GM18909 (cell line): Measurements from ENCODE around the gene LTB4R.
"Not testable (repeated sequence)": the region's sequence is repeated elsewhere in the genome, so short reads cannot be mapped to it uniquely, and the experiment has no call there.

Source experiments
- ATAC-seq: cut with Tn5 transposase; IDR thresholded peaks from one replicate; pipeline ENCODE4 v1.9.1; 2021; ENCODE audit warnings: mild to moderate bottlenecking; ENCODE audit not compliant: unreplicated experiment, poor library complexity

The LTB4R gene

GRCh38 chr14:24338843-24339242 is 27.5 kb downstream of the LTB4R start:
- ATAC-seq: no peak

- ATAC-seq: peak; percentile 93
Observed at GRCh38 chr14:24339284-24340151, 28.2 kb downstream of the LTB4R start, which contains the start of gene RIPK3. Gene RIPK3, minus strand, starts transcription at chr14:24339991. Its CDS starts 165 bp downstream, at chr14:24339826.

GRCh38 chr14:24340606-24341005 is 29.3 kb downstream of the LTB4R start:
- no peak for ATAC-seq

- ATAC-seq: no peak
Observed at GRCh38 chr14:24342889-24343288, 31.6 kb downstream of the LTB4R start.

GRCh38 chr14:24343795-24344660 is 32.7 kb downstream of the LTB4R start:
- no peak for ATAC-seq

- no peak for ATAC-seq
Observed at GRCh38 chr14:24347134-24347533, 35.8 kb downstream of the LTB4R start.

- ATAC-seq: no peak
Observed at GRCh38 chr14:24348186-24348585, 36.9 kb downstream of the LTB4R start.

GRCh38 chr14:24349742-24350141 is 38.4 kb downstream of the LTB4R start:
- ATAC-seq: no peak

- ATAC-seq: no peak
Observed at GRCh38 chr14:24351517-24351916, 40.2 kb downstream of the LTB4R start.

GRCh38 chr14:24353559-24354481 is 42.5 kb downstream of the LTB4R start:
- no peak for ATAC-seq

- not testable (repeated sequence) for ATAC-seq
Observed at GRCh38 chr14:24354482-24354825, 43.2 kb downstream of the LTB4R start.

- no peak for ATAC-seq
Observed at GRCh38 chr14:24355009-24355408, 43.7 kb downstream of the LTB4R start.

- ATAC-seq: no peak
Observed at GRCh38 chr14:24356208-24356607, 44.9 kb downstream of the LTB4R start.

GRCh38 chr14:24360281-24360680 is 49.0 kb downstream of the LTB4R start:
- no peak for ATAC-seq

GRCh38 chr14:24361326-24361725 is 50.0 kb downstream of the LTB4R start:
- no peak for ATAC-seq

GRCh38 chr14:24362241-24362960 is 51.1 kb downstream of the LTB4R start:
- no peak for ATAC-seq

- ATAC-seq: no peak
Observed at GRCh38 chr14:24363401-24363800, 52.1 kb downstream of the LTB4R start.

- ATAC-seq: no peak
Observed at GRCh38 chr14:24364841-24365240, 53.5 kb downstream of the LTB4R start.

- peak; percentile 51 for ATAC-seq
Observed at GRCh38 chr14:24365600-24366412, 54.5 kb downstream of the LTB4R start.
